HG03175 (cell line): ENCODE results near the gene THSD7A.

Experiments
- ATAC-seq: cut with Tn5 transposase; IDR thresholded peaks from one replicate; pipeline ENCODE4 v1.9.1; 2021; ENCODE audit warnings: mild to moderate bottlenecking, moderate library complexity; ENCODE audit not compliant: unreplicated experiment

The THSD7A gene, protein sequence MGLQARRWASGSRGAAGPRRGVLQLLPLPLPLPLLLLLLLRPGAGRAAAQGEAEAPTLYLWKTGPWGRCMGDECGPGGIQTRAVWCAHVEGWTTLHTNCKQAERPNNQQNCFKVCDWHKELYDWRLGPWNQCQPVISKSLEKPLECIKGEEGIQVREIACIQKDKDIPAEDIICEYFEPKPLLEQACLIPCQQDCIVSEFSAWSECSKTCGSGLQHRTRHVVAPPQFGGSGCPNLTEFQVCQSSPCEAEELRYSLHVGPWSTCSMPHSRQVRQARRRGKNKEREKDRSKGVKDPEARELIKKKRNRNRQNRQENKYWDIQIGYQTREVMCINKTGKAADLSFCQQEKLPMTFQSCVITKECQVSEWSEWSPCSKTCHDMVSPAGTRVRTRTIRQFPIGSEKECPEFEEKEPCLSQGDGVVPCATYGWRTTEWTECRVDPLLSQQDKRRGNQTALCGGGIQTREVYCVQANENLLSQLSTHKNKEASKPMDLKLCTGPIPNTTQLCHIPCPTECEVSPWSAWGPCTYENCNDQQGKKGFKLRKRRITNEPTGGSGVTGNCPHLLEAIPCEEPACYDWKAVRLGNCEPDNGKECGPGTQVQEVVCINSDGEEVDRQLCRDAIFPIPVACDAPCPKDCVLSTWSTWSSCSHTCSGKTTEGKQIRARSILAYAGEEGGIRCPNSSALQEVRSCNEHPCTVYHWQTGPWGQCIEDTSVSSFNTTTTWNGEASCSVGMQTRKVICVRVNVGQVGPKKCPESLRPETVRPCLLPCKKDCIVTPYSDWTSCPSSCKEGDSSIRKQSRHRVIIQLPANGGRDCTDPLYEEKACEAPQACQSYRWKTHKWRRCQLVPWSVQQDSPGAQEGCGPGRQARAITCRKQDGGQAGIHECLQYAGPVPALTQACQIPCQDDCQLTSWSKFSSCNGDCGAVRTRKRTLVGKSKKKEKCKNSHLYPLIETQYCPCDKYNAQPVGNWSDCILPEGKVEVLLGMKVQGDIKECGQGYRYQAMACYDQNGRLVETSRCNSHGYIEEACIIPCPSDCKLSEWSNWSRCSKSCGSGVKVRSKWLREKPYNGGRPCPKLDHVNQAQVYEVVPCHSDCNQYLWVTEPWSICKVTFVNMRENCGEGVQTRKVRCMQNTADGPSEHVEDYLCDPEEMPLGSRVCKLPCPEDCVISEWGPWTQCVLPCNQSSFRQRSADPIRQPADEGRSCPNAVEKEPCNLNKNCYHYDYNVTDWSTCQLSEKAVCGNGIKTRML (N-terminal part only)

DNA sequence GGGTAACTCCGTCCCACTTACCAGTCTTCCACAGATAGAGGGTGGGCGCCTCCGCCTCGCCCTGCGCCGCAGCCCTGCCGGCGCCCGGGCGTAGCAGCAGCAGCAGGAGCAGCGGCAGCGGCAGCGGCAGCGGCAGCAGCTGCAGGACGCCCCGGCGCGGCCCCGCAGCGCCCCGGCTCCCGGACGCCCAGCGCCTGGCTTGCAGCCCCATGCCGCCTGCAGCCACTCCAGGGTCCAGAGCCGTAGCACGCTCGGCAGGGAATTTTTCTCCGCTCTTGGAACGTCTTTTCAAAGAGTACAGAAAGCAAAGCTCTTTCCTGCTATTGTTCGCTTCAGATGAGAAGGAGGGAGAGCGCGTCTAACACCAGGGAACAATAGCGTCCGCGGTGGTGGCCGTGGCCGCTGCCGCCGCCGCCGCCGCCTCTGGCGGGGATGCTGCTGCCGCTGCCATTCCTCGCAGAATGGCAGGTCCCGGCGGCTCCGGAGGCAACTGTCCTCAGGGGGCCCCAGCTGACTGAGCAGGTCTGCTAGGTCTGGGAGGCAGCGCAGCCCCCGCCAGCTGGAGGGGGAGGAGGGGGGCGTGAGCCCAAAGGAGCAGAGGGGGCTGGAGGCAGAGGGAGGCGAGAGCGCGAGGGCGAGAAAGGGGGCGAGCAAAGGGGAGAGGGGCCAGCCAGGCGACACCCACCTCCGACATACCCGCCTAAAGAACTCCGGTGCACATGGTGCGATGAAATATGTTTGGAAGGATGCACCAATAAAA lies at the start of gene THSD7A:
THSD7A (minus strand) TSS at position 463 of the 760 bp plus-strand sequence; CDS start at position 211, 252 bp downstream.
- ATAC-seq: peak; percentile 51

DNA sequence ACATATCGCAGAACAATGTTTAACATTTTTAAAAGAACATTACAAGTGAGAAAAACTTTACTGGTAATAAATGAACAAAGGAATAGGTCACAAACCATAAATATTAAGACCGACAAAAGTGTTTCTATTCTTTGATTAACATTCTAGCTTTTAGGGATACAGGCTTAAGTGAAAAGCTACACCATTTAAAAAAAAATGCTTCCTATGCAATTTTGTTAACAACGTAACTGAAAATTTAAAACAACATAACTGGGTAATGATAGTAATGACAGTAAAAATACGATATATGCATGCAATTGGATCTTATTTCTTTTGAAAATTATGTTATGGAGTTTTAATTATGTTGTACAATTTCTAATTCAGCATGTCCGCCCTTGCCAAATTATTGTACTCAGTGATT lies 49.7 kb upstream of the THSD7A start:
- no peak for ATAC-seq

DNA sequence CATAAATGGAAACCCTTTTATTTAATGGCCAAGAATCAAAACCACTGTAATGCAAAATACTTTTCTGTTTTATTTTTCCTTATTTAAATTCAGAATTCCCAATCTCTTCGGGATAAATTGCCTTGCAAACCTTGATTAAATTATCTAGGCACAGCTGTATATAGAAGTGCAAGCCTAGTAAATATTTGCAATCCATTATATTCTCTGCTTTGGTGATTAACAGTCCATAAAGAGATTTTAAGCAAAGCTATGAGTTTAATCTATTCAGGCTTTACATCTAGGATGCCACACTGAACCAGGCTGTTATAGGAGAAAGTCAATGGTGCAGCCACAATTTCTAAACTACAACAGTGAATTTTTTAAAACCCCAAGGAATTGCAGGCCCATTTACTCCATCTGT lies 43.6 kb upstream of the THSD7A start:
- ATAC-seq: no peak

DNA sequence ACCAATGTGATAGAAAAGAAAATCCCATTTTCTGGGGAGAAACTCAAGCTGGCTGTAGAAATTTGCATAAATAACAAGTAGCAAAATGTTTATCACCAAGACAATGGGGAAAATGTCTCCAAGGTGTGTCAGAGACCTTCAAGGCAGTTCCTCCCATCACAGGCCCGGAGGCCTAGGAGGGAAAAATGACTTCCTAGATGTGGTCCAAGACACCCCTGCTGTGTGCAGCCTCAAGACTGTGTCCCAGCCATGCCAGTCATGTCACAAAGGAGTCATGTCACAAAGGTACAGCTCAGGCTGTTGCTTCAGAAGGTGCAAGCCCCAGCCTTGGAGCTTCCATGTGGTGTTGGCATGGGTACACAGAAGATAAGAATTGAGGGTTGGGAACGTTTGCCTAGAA lies 33.7 kb upstream of the THSD7A start:
- no peak for ATAC-seq

DNA sequence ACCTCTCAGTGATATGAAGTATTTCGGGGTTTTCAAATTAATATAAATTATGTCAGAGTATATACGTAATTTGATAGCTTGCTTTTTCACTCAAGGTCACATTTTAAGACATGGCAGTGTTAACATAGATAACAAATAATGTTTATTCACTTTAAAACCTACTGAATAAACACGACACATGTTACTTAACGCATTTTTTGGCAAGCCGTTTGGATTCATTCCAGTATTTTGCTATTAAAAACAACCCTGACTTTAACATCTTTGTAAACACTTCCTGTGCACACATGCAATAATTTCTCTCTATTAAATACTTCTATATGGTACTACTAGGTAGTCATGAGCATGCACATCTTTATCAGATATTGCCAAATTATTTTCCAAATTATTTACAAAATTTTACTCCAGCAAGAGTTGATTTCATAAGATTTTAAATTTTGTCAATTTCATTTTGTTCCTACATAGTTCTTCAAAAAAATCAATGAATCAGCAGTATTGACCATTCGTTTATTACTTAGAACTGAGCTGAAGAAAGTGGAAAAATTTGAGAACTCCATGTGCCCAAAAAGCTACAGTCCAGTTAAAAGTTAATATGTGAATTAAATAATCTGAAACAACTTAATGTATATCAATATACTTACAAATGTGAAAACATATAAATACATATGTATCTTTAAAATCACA lies 26.8 kb upstream of the THSD7A start:
- ATAC-seq: no peak

DNA sequence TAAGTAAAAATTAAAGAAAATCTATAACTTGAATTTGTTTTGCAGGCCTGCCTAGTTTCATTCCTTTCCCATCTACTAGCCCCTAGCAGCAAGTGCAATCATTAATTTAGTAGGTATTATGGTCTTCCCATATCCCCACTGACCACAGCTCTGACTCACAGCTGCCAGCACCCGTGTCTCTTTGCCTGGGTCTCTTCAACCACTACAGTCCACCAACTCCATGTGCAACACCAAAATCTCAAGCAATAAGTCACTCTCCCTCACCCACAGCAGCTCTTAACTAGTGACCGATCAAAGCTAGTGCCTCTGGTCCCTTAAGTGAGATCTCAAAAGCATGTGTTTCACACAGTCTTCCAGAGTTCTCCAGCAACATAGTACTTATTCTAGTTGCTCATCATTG lies 26.0 kb upstream of the THSD7A start:
- no peak for ATAC-seq

DNA sequence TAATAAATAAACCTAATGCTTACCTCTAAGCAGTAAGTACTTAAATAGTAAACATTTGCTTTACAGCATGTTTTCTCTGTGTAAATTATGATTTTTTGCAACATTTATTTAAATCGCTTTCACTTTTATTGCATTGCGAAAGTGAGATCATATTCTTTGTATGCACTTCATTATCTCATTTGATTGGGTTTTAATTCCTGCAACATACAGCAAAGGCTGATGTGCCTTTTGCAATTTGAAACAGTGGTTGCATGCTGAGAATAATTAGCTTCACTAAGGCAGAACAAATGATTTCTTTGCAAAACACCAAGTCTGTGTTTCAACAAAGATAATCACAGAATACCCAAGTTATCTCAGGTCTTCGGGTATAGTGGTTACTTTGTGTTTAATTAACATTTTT lies 16.3 kb upstream of the THSD7A start:
- ATAC-seq: no peak

DNA sequence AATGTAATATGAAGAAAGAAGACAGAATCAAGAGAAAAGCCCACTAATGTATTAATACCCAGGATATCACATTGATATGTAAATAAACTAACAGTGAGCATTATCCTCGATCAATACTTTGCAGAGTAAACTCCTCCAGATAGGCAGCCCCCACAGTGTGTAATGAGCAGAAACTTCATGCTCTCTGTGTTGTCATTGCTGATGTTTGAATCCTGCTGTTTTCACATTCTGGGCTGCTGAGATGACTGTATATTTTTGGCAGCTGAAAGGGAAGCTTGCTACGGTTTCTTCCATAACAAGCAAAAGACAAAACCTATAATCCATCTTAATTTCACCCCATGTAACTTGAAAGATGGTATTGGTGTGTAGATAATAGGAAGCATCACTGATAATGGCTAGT lies 15.3 kb upstream of the THSD7A start:
- no peak for ATAC-seq

DNA sequence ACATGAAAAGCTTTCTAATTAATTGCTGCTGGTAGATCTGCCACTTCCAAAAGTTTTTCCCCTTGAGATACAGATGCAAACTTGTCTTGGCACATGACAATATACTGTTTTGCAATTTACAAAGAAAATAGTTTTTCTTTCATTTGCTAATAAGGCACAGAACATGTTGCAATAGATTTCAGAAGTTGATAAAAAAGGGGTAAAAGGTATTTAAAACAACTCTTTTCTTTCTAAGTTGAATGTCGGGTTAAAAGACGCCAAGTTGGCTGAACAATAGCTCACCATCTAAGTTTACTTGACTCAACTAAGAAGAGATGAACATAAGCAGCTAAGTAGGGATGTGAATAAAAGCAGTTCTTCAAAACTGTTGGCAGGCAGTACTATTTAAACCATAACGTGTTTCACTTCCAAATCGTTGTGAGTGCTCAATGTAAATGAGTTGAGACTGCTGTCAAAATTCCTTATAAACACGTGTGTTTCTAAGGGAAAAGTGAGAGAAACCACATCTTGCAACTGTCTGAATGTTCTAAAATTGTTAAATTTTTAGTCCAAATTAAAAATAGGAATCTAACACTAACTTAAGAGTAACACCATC lies 14.5 kb upstream of the THSD7A start:
- ATAC-seq: no peak

DNA sequence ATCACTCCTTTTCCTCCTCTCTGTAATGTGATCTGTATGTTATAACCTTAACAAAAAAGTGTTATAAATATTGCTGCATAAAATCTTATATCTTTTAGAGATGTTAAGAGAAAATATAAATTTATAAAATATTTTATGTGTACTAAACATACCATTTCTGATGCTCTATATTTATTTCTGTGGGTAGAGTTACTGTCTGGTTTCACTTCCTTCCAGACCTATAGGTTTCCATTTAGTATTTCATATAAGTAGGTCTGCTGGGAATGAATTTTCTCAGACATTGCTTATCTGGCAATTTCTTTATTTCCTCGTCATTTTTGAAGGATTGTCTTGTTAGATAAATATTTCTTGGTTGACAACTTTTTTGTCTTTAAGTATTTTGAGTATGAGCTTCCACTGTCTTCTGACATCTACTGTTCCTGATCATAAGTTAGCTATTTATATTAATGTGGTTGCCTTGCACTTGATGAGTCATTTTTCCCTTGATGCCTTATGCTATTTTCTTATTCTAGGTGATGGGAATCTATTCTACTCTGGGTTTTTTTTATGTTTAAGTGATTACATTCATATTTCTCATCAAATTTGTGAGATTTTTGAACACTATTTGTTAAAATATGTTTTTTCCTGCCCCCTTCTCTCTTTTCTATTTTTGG lies 11.2 kb upstream of the THSD7A start:
- peak; percentile 59 for ATAC-seq

DNA sequence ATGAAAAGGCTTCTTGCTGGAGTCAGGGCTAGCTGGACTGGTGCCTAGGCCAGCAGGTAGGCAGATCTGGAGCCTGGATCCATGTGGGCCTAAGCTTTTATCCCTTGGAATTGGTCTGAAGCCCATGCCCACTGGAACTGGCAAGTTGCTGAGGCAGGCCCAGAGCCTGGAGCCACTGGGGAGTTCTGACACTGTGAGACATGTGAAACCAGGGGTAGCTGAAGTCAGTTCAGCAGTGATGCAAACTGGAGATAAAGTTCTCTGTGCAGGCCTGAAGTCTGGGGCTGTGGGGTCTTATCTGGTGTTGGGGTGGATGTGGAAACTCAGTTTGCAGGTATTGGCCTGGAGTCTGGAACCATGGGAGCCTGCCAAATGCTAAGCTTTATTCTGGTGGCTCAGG lies 9.7 kb upstream of the THSD7A start:
- ATAC-seq: no peak

DNA sequence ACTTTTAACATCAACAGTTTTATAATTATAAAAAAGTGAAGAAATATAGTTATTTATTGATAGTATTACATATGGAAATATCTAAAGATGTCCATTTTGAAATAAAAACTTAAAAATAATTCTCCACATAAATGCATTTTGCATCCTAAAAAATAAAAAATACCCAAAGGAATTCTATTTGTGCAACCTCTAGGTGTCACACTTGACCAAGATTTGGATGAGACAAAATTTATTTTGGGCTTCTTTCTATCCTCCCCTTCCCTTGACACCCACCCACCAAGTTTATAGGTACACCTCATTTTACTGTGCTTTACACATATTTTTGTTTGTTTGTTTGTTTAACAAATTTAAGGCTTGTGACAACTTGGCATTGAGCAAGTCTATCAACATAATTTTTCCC lies 3.3 kb upstream of the THSD7A start:
- ATAC-seq: no peak

DNA sequence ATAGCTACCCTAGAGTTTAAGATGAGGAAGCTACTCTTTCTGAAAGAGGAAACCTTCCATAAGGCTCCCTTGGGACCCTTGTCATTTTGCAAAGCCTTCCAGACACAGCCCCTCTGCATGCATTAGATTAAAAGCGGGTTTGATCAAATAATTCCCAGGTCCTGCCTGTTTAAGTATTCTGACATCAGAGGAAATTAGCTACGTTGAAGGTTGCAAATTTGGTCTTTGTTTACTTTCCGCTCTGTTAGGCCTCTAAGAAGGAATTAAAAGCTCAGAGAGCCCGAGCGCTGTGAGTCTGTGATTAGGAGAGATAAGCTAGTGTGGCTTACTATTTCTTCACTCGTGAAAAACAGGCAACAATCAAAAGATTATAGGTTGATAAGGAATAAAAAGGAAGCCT lies 1.4 kb upstream of the THSD7A start:
- no peak for ATAC-seq

DNA sequence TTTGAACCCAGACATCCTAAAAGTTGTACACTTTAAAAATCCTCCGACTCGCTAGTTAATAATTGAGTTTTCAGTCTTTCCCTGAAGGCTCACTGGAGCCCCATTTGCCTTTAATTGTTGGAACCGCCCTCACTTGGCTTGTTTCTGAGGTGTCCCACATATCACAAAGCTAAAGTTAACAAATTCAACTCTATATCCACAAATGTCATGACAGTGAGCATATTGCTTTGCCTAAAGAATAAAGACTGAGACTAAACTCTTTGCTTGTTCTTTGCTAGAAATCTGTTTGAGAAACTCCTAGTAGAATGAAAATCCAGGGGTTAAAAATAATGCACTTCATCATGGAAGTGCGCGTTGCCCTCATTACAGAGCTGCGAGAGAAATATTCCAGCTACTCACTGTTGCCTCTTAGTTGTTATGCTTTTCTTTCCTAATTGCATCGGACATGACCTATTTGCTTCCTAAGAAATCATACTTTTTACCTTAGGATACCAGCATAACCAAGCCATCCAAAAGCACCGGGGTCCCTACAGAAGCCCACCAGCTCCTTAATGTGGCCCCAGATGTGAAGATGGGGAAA lies 752 bp downstream of the THSD7A start:
- ATAC-seq: no peak

DNA sequence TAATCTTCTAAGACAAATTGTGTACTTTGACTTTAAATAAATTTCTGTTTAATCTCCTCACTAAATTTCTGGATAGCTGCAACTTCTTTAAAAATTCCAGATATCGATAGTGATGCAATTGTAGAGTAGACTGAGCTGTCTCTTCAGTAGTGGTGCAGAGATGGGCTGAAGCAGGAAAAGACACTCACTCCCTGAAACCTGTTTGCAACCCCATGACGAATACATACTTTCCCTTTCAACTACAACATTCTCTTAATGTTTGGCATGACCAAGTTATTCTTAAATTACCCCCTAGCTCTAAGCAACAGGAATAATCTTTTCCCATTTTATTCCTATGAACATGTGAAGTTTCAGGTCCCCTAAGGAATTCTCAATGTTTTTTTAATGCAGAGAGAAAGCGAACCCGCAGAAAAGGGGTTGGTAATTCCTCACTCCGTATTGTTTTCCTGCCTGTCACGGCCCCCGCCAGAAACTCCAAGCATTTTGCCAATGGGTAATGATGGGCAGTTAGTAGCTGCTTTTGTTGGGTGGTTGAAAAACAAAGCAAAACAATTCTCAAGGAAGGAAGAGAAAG lies 1.3 kb downstream of the THSD7A start:
- no peak for ATAC-seq

DNA sequence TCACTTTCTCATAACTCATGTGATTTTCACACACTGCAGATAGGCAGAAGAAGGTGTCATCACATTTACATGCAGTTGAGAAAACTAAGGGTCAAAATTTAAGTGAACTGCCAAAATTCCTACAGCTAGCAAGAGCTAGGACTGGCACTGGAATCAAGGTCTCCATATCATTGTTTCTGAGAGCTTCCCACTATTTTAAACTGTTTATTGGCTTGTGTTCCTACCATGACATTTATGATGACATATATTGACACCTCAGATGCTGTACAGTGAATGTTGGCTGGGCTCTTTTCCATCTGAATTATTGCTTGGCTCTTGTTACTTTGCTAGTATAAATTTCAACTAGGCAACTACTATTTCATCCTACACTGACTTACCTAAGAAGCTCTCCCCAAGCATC lies 2.0 kb downstream of the THSD7A start:
- no peak for ATAC-seq

DNA sequence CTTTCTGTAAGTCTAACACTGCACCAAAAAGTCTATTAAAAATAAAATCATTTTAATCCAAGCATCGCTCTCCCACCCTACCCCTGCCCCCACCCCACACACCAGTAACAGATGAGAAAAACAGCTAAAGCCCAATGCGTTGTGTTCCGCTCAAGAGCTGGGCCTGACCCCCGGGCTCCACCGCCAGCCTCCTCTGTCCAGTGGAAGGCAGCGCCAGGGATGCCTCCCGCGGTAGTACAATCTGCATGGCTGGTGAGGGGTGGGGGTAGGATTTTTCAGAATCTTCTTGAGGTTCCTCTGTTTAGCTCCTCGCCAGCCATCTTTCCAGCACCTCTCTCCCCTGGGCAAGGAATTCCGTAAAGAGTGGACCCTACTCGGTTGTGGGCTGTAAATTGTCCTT lies 12.1 kb downstream of the THSD7A start:
- ATAC-seq: no peak

DNA sequence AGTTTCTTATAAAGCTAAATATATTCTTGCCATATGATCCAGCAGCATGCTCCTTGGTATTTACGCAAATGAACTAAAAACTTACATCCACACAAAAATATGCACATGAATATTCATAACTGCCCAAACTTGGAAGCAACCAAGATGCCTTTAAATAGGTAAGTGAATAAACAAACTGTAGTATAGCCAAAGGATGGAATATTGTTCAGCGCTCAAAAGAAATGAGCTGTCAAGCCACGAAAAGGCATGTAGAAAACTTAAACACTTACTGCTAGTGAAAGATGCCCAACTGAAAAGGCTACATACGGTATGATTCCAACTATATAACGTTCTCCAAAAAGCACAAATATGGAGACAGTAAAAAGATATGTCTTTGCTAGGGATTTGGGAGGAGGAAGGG lies 12.7 kb downstream of the THSD7A start:
- no peak for ATAC-seq
